ENCODE results near the gene STAT6.
"Not testable (repeated sequence)": the region's sequence is repeated elsewhere in the genome, so short reads cannot be mapped to it uniquely, and the experiment has no call there.

STAT6 gene

GRCh38 chr12:57126561-57126960 is 15.4 kb upstream of the STAT6 start:
- DNase-seq = no peak

- DNase-seq = no peak
Measured at GRCh38 chr12:57126061-57126460, 14.9 kb upstream of the STAT6 start.

GRCh38 chr12:57124261-57124877 is 13.2 kb upstream of the STAT6 start:
- peak; percentile 75 to 80 for DNase-seq

DNA sequence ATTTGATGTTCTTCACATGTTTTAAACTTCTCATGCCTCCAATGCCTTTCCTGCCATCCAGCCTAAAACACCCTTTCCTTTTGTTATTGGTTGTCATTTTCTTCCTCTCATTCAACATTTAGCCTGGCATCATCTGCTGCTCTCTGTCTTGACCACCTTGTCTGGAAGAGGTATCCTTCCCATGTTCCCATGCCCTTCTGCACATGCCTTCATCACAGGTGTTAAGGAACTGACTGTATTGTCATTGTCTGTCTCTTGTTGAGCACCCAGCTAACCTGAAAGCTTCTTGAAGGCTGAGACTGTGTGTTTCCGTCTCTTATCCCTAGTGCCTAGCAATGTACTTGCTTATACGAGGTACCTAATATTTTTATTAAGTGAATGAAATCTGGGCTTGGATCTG is 12.7 kb upstream of the STAT6 start:
- DNase-seq = no peak

DNA sequence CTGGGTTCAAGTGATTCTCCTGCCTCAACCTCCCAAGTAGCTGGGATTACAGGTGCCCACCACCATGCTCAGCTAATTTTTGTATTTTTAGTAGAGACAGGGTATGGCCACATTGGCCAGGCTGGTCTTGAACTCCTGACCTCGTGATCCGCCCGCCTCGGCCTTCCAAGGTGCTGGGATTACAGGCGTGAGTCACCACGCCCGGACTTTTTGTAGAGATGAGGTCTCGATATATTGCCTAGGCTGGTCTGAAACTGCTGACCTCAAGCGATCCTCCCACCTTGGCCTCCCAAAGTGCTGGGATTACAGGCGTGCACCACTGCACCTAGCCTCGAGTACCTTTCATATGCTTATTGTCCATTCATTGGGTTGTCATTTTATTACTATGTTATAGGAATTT is 9.6 kb upstream of the STAT6 start:
- DNase-seq = not testable (repeated sequence)

- DNase-seq = no peak
Measured at GRCh38 chr12:57119294-57120085, 8.3 kb upstream of the STAT6 start.

DNA sequence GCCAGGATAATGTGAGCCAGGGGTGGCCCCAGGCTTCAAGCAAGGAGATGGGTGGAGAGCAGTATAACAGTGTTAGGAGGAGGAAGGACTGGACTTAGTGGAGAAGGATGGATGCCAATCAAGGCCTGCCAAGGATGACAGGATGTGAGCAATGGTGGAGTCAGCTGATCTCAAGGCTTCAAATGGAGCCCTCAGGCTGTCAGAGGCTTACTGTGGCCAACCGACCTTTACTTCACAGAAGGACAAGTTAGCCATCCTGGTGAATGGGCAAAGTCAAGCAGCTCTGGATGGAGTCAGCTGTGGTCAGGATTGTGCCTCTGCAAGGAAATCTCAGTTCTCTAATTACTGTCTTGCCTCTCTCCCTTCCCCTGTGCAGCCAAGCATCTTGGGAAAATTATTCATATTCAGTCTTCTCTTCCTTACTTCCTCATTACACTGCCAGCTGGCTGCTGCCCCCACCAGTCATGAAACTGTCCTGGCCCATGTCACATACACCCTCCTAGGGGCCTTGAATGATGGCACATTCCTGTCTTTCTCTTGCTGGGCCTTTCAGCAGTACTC is 7.6 kb upstream of the STAT6 start:
- no peak for DNase-seq

DNA sequence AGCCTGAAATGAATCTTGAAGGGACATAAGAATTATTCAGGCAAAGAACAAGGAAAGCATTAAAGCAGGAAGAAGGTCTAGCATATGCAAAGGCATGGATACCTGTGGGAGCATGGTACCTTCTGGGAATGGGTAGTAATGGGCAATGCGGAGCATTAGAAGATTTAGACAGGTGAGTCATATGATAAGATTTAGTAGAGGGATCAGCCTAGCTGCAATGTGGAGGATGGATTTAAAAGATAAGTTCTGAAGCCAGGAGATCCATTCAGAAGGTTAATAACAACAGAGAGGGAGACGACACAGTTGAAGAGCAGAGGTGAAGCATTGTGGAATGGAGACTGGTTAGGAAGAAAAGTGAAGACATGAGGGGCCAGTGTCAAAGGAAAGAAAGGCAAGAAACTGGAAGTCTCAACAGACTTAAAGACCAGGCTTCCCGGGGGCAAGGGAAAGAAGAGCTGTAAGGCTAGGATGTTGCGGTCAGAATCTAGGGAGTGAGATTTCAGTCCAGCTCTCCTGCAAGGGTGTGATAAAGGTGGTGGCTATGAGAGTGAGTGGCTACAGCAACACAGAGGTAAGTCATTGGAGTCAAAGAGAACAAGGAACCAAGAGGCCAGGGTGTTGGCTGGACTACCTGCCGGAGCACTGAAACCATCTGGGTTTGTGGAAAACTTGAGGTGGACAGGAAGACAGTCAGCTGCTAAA is 5.6 kb upstream of the STAT6 start:
- no peak for DNase-seq

- DNase-seq = peak; percentile 88 to 89
Measured at GRCh38 chr12:57112492-57113294, 1.5 kb upstream of the STAT6 start.

DNA sequence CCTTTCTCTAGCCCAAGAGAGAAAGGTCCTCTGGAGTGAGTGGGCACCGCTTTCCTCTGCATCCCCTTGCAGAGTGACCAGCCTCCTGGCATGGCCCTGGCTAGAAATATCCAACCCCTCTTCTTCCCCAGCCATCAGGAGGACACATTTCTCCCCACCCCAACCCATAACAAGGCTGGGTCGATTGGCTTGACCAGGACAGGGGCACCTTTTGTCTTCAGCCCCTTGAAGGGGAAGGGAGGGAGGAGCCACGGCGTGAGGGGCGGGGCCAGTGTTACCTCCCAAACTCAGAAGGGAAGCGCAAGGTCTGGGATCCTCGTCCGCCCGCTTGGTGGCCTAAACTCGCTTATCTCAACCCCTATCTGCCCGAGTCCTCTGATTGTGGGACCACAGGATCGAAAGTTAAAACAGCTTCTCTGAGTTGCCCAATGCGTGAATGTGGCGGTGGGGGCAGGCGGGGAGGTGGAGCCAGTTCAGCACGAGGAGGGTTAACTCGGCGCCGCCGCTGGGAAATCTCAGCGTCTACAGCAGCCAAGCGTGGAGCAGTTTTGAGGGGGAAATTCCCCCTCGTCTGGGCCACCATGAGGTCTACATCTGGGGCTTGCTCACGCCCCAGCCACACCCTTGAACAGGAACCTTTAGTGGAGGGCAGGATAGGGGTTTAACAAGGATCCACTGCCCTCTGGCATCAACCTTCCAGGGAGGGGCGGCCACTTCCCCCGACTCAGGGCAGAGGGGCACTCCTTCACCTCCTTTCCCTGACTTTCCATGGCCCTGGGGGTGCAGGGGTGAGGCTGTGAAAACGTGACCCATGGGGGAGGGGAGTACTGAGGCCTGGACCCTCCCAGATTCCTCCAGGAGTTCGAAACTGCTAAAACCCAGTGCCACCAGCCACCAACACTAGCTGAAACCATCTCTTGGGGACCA is 795 bp downstream of the STAT6 start:
- peak; percentile 61 to 70 for DNase-seq

DNA sequence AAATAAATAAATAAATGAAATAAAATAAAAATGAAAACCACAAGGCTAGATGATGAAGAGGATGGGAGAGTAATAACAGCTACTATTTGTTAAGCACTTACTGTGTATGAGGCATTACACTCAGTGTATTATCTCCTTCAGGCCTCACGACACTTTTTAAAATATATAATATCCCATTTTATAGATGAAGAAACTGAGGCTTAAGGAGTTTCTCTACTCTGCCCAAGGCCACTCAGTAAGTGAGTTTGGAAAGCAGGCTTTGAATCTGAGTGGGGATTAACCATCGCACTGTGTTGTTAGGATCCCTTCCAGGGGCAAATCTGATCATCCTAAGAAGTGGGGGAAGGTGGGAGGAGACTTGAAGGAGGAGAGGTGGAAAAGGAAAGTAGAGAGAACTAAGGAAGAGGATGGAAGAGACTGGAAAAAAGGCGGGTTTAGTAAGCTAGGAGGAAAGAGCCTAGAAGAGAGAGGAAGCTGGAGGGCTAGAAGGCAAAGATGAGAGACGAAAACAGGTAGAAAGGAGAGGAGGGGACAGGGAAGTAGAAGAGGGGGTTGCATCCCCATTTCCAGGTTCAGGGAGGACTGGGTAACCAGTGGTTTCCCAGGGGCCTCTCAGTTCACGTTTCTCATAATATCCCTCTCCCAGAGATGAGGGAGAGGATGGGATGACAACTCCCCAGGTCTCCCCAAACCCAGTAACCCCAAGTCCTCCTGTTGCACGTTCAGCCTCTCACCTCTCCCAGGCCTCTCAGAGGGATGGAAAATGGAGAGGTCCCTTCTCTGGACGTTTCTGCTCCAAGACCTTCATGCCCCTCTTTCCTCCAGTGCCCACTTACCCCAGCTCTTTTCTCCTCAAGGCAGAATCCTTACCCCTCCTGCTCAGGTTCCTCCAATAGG is 1.7 kb downstream of the STAT6 start:
- no peak for DNase-seq

- no peak for DNase-seq
Measured at GRCh38 chr12:57107456-57108155, 3.6 kb downstream of the STAT6 start.

GRCh38 chr12:57106021-57106708 is 5.0 kb downstream of the STAT6 start:
- DNase-seq = no peak

DNA sequence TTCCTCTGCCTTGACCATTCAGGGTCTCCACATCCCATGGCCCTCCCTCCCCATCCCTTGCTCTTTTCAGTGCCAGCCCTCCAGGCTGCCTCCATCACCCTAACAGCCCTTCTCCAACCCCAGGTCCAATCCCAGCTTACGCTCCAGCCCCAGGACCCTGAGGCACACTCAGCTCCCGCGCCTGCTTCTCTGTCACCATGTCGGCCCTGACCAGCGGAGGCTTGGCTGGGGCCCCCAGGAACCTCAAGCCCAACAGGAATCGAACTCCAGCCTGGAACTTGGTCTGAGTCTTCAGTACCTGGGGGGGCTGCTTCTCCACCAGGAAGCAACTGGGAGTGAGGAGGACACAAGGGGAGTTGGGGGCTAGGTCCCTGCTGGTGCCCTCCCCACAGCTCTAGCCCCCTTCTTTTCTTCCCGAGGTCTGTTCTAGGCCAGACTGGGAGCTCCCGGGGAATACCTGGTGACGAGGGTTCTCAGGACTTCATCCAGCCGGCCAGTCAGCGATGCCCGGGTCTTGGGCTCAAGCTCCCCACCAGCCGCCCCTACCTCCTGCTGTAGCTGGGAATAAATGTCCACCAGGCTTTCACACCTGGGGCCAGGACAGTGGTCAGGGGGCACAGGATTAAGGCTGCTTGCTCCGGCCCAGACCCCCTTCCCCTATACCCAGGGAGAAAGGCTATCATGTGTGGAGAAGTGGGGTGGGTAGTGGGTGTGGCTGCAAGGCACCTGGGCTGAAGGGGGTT is 6.0 kb downstream of the STAT6 start:
- no peak for DNase-seq

DNA sequence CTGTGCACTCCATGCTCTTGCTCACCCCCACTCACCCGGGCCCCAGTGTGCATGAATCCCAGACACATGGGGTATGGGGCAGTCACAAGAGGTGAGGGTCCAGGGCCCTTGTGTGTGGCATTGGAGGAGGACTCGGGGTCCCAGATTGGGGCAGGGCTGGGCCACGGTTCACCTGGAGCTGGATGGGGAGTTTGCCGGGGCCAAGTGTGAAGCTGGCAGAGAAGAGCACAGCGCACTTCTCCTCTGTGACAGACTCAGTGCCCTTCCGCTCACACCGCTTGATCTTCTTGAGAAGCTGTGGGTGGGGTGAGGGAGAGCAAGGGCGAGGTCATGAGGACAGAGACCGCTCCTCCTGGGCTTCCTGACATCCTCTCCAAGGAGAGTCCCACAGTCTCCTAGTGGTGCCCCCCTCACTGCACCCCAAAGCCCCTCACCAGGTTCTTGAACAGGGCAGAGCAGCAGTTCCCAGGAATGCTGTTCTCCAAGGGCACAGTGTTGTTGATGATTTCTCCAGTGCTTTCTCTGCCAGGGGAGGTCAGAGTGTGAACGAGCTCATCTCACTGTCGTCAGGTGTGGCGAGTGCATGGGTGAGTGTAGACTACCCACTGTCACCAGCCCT is 6.8 kb downstream of the STAT6 start:
- no peak for DNase-seq

DNA sequence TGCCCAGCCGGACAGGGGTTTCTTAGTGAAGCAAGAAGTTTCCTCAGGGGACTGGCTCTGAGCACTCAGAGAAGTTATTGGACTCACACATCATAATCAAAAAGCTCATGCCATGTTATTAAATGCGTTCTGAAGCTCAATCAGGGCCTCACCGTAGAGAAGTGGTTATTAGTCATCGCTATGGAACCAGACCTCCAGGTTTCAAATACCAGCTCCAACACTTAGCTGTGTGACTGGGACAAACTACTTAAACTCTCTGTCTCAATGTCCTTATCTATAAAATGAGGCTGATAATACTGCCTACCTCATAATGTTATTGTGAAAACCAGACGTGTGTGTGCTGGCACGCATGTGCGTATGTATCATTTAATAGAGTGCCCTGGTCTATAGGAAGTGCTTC is 7.3 kb downstream of the STAT6 start:
- DNase-seq = no peak

DNA sequence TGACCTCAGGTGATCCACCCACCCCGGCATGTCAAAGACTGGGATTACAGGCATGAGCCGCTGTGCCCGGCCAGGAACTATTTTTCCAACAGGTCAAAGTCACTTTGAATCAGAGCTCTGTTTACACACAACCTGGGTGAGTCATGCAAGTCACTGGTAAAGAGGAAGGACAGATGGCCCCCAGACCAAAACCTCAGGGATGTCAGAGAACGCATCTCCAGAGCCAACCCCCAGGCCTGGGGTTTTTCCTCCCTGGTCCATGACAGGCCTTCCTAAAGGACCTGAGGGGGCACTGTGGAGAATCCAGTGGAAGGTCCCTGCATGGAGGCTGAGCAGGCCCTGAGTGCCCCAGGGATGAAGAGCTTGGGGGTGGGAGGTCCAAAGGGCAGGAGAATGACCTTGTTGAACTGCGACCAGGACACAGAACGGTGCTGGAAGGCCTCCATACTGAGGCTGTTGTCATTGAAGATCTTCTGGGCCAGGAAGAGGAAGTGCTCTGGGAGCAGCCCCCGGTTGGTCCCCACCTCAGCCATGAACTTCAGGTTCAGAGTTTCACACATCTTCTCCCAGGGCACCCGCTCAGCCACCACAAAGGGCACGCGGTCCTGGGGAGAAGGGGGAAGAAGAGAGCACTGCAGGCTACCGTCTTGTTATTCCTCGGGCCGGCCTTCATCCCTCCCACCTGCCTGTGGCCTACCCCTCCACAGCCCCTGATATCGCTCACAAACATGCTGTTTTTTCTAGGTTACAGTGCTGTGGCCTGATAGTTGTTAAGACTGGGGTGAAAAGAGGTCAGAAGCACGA is 9.1 kb downstream of the STAT6 start:
- DNase-seq = no peak
